Gastroesophageal sphincter (tissue), 4 donors: ENCODE results near the gene FRRS1. TPM values are rescaled to one million over a fixed set of nuclear protein-coding genes. Genes with fewer than 3 reads are reported as not detected.
"Not testable (repeated sequence)": the region's sequence is repeated elsewhere in the genome, so short reads cannot be mapped to it uniquely, and the experiment has no call there.

Source experiments
- ATAC-seq: fragments of 150-250 bp; one replicate; pipeline ENCODE4 v1.9.1; 2016; ENCODE audit warnings: mild to moderate bottlenecking, moderate library complexity
- H3K27ac ChIP-seq, 4 donors: fragments of 200-600 bp; sonication (generic) in 3 of 4; 1 replicate in 3 of 4; 2 replicates in 1 of 4; pipeline ENCODE4 v1.5.1; 2016 to 2019
- H3K27me3 ChIP-seq: fragments of 200-600 bp; sonication (generic); one replicate; pipeline ENCODE4 v1.5.1; 2019
- H3K36me3 ChIP-seq, 2 donors: fragments of 200-600 bp; sonication (generic); one replicate each; pipeline ENCODE4 v1.5.1; 2019; ENCODE audit warnings: control low read depth in 1 of 2
- H3K4me1 ChIP-seq, 3 donors: fragments of 200-600 bp; sonication (generic); 1 replicate in 2 of 3; 2 replicates in 1 of 3; pipeline ENCODE4 v1.5.1; 2016 to 2019; ENCODE audit warnings: control low read depth in 2 of 3
- H3K4me3 ChIP-seq, 2 donors: fragments of 200-600 bp; sonication (generic); one replicate each; pipeline ENCODE4 v1.5.1; 2019; ENCODE audit warnings: mild to moderate bottlenecking in 1 of 2, moderate library complexity in 1 of 2
- H3K9me3 ChIP-seq, 3 donors: fragments of 200-600 bp; sonication (generic); one replicate each; pipeline ENCODE4 v1.5.1; 2017 to 2019; ENCODE audit warnings: control low read depth in 2 of 3
- EP300 ChIP-seq: sonication (generic); formaldehyde crosslinking; IDR thresholded peaks from one replicate; pipeline ENCODE4 v1.6.1; 2017; ENCODE audit warnings: antibody characterized with exemption, mild to moderate bottlenecking
- POLR2A ChIP-seq, 2 donors: fragments of 450-650 bp; IDR thresholded peaks; one replicate each; pipeline ENCODE4 v1.6.1; 2017; ENCODE audit warnings: antibody characterized with exemption in 2 of 2, mild to moderate bottlenecking in 2 of 2, moderate library complexity in 1 of 2
- POLR2AphosphoS5 ChIP-seq: sonication (generic); formaldehyde crosslinking; IDR thresholded peaks from one replicate; pipeline ENCODE4 v1.6.1; 2017; ENCODE audit warnings: antibody characterized with exemption
- WGBS, 2 donors: methylation state at CpG; one replicate each; pipeline ENCODE4 v1.1.5; 2018; ENCODE audit warnings: low coverage in 1 of 2; 5-methylcytosine and 5-hydroxymethylcytosine counted together
- total RNA-seq, 4 donors: library from RNA; depleted of rRNA; stranded (reverse); fragments of >200 nt; gene quantifications; one replicate each; pipeline ENCODE4 v1.1.0, GENCODE V29; 2016
- TF ChIP-seq, protein P1 (sequence below), 4 experiments: fragments of 200-600 bp in 2 of 4; fragments of 450-650 bp in 2 of 4; sonication (generic) in 1 of 4; IDR thresholded peaks; one replicate each; pipeline ENCODE4 v1.5.1; 2017 to 2019; ENCODE audit warnings: antibody characterized with exemption in 4 of 4, mild to moderate bottlenecking in 2 of 4, moderate library complexity in 2 of 4

FRRS1 gene
- total RNA-seq, 4 donors from 2014 or later = 2.5 to 5.3 (median 3.1) TPM

DNA sequence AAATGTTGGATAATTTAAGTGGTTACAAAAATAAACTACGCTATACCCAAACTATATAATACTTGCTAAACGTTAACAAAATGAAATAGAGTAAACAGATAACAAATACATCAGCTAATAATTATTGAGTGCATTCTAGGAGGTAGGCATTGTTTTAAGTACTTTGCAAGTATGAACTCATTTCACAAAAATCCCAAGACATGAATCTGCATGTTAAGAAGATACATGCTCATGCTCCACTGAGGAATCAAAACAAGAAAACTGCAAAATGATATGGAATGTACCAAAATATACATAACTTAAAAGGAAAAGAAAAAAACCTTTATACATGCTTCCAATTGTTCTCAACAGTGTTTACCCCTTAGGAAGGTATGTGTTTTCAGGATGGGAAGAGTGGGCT lies 2.5 kb downstream of the FRRS1 start:
- no peak for ATAC-seq
- Histone ChIP-seq H3K36me3 (no peaks in the 10 kb centered on the region), H3K4me1 (peaks cover 0 to 24% (median 0%) of the 10 kb centered on the region in 3 donors), H3K4me3 (no peak overlapping the region), H3K9me3 (no peaks in the 10 kb centered on the region), H3K27ac (no peak overlapping the region), H3K27me3 (no peaks in the 10 kb centered on the region)
- WGBS, 2 donors = 68 to 81% methylated on average over 2 of the region's 2 CpGs
- TF ChIP-seq EP300 (no peak), POLR2A (IDR thresholded peaks at IDR 0.05) (no peak), POLR2AphosphoS5 (no peak)
- TF ChIP-seq, protein P1, sequence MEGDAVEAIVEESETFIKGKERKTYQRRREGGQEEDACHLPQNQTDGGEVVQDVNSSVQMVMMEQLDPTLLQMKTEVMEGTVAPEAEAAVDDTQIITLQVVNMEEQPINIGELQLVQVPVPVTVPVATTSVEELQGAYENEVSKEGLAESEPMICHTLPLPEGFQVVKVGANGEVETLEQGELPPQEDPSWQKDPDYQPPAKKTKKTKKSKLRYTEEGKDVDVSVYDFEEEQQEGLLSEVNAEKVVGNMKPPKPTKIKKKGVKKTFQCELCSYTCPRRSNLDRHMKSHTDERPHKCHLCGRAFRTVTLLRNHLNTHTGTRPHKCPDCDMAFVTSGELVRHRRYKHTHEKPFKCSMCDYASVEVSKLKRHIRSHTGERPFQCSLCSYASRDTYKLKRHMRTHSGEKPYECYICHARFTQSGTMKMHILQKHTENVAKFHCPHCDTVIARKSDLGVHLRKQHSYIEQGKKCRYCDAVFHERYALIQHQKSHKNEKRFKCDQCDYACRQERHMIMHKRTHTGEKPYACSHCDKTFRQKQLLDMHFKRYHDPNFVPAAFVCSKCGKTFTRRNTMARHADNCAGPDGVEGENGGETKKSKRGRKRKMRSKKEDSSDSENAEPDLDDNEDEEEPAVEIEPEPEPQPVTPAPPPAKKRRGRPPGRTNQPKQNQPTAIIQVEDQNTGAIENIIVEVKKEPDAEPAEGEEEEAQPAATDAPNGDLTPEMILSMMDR (IDR thresholded peaks at IDR 0.05) = no peak

DNA sequence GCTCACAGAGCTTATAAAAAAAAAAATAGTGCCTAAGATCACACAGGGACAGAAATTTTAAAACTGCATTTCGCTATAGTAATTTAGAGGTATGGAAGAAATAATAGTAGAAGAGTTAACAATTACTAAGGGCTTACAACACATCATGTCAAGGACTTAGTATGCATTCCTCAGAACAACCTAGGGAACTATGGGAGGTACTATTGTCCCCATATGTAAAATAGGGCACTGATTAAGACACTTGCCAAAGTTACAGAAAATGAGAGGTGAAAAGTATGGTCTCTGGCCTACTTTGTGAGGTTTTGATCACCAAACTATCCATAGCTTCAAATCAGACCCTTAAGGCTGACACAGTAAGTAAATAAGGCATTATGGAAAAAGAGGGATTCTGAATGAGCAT lies 4.7 kb downstream of the FRRS1 start:
- no peaks in the 10 kb centered on the region for H3K36me3 ChIP-seq
- no peak for TF ChIP-seq POLR2A (IDR thresholded peaks at IDR 0.05)
- no peak for TF ChIP-seq POLR2AphosphoS5
- TF ChIP-seq EP300 = no peak
- TF ChIP-seq, protein P1 (IDR thresholded peaks at IDR 0.05) = no peak
- no peaks in the 10 kb centered on the region for H3K9me3 ChIP-seq
- ATAC-seq = no peak
- WGBS, 2 donors = 88 to 100% methylated on average over 1 of the region's 1 CpG
- H3K27ac ChIP-seq = no peak overlapping the region
- peaks cover 0 to 10% (median 0%) of the 10 kb centered on the region in 3 donors for H3K4me1 ChIP-seq
- H3K4me3 ChIP-seq = no peak overlapping the region
- no peaks in the 10 kb centered on the region for H3K27me3 ChIP-seq

DNA sequence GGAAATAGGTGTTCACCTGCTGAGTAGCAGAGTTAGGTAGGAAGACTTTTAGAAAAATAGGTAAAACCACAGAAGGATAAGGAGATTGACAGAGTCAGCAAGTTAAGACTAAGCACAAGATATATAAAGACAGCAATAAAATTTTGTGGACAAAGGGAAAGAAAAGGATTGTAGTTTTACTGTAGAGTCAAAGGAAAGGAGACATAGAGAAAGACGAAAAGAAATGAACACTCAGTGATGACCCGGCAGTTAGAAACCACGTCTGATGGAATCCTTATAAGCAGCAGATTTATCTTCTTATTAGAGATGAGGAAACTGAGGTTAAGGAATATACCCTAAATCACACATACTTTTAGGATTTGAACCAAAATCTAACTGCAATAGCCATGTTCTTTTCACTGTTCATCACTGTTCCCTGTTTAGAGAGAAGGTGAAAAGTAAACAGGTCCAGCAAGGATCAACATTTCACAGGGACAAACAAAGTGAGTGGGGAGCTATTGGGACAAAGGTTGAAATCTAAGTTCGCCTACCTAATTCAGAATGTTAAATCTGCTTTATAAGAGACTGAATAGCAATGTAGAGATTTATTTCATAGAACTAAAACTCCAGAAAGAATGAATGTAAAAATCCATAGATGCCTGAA lies 6.8 kb downstream of the FRRS1 start:
- no peaks in the 10 kb centered on the region for H3K4me1 ChIP-seq
- no peaks in the 10 kb centered on the region for H3K9me3 ChIP-seq
- H3K27ac ChIP-seq = no peak overlapping the region
- ATAC-seq = no peak
- 89 to 93% methylated on average over 4 of the region's 4 CpGs for WGBS, 2 donors
- TF ChIP-seq POLR2A (IDR thresholded peaks at IDR 0.05) (no peak), EP300 (no peak), POLR2AphosphoS5 (no peak)
- no peaks in the 10 kb centered on the region for H3K27me3 ChIP-seq
- no peak overlapping the region for H3K4me3 ChIP-seq
- no peaks in the 10 kb centered on the region for H3K36me3 ChIP-seq

DNA sequence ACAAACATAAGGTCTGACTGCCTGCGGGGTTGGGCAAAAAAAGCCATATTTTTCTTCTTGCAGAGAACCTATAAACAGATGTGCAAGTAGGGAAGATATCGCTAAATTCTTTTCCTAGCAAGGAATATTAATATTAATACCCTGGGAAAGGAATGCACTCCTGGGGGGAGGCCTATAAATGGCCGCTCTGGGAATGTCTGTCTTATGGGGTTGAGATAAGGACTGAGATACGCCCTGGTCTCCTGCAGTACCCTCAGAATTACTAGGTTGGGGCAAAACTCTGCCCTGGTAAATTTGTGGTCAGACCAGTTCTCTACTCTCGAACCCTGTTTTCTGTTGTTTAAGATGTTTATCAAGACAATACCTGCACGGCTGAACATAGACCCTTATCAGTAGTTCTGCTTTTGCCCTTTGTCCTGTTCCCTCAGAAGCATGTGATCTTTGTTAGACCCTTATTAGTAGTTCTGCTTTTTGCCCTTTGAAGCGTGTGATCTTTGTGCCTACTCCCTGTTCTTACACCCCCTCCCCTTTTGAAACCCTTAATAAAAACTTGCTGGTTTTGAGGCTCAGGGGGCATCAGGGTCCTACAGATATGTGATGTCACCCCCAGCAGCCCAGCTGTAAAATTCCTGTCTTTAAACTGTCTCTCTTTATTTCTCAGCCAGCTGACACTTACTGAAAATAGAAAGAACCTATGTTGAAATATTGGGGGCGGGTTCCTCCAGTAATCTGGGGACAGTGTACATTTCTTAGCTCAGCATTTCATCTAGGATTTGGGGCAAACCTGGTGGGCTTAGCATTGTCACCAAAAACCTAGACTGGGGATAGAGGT lies 7.5 kb downstream of the FRRS1 start:
- not testable (repeated sequence) for H3K4me1 ChIP-seq, H3K9me3 ChIP-seq, H3K4me3 ChIP-seq, H3K27ac ChIP-seq, H3K27me3 ChIP-seq, ATAC-seq, H3K36me3 ChIP-seq
- 88% methylated on average over 4 to 8 of the region's 8 CpGs for WGBS, 2 donors

DNA sequence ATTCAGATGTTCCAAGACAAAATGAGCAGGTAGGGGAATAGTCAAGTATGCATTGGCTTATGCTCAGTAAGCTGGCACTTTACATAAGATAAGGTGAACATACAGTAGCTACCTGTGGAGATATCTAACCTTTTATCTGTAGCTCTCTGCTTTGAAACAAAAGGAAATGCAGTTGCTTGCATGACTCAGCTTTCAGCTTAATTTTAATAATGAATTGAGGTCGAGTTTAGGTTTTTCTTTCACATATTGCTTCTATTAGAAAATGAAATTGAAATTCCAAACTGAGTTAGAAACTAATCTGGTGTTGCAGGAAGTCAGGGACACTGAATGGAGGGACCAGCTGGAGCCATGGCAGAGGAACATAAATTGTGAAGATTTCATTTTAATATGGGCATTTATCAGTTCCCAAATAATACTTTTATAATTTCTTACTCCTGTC lies 8.3 kb downstream of the FRRS1 start:
- no peaks in the 10 kb centered on the region for H3K4me1 ChIP-seq
- H3K36me3 ChIP-seq = no peaks in the 10 kb centered on the region
- H3K9me3 ChIP-seq = no peaks in the 10 kb centered on the region
- no peak for TF ChIP-seq EP300
- no peak for TF ChIP-seq POLR2A (IDR thresholded peaks at IDR 0.05)
- TF ChIP-seq, protein P1 (IDR thresholded peaks at IDR 0.05) = no peak
- no peak for TF ChIP-seq POLR2AphosphoS5
- WGBS, 2 donors = 29 to 40% methylated on average over 1 of the region's 1 CpG
- H3K4me3 ChIP-seq = no peak overlapping the region
- H3K27ac ChIP-seq = no peak overlapping the region
- no peak for ATAC-seq
- H3K27me3 ChIP-seq = no peaks in the 10 kb centered on the region

DNA sequence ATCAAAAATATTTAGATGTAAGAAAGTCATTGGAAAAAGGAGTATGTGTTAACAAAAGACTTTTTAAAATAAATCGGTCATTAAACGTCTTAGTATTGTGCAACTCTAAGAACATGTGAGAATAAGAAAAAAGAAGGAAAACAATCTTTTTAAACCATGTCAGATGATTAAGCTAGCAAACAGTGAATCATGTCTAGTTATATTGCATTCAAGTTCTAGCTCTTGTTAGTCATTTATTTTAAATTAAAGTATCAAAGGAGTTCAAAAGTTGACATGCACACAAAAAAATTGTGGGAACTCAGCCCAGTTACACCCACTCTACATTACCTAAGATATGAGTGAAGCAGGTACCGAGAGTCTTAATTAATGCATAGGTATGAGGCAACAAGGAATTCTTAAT lies 9.8 kb downstream of the FRRS1 start:
- H3K36me3 ChIP-seq = no peaks in the 10 kb centered on the region
- 71 to 100% methylated on average over 1 to 3 of the region's 3 CpGs for whole genome bisulfite sequencing, 2 donors
- no peaks in the 10 kb centered on the region for H3K4me1 ChIP-seq
- H3K9me3 ChIP-seq = no peaks in the 10 kb centered on the region
- no peak overlapping the region for H3K27ac ChIP-seq
- TF ChIP-seq EP300 (no peak), POLR2A (IDR thresholded peaks at IDR 0.05) (no peak), POLR2AphosphoS5 (no peak)
- TF ChIP-seq, protein P1 (IDR thresholded peaks at IDR 0.05) = no peak
- peak; percentile 41 for ATAC-seq
- no peak overlapping the region for H3K4me3 ChIP-seq
- no peaks in the 10 kb centered on the region for H3K27me3 ChIP-seq
